ENCODE results near the gene PSG3. TPM values are rescaled to one million over a fixed set of nuclear protein-coding genes. Genes with fewer than 3 reads are reported as not detected.
A peak's percentile ranks its signal among the peaks of the same experiment; 100 is the strongest.
"Not testable (repeated sequence)": the region's sequence is repeated elsewhere in the genome, so short reads cannot be mapped to it uniquely, and the experiment has no call there.

Gene PSG3
- not detected in 2 replicates for total RNA-seq (2014; rRNA removed; shearing (Covaris generic); ENCODE audit: low replicate concordance)

DNA sequence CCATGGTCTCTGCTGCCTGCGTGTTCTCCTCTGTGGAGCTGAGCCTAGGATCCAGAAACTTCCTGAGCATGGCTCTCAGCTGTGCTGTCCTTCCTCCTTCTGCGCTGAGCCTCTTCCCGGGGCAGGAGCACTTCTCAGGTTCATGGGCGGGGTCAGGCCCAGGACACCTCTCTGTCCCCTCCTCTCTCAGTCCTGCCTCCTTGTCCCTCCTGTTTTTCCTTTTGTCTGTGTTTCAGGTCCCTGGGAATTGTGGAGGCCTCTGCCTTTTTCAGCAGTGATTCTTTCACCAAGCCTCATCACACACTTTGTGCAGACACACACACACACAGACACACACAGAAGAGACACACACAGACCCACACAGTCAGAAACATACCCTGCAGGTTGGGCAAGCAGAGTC lies at the start of gene PSG3:
Gene PSG3 (minus strand): TSS at position 101 of the 400 bp plus-strand sequence. CDS start 97 bp downstream, at position 4.
- not testable (repeated sequence) for H3K4me2 ChIP-seq (ENCODE audit: low read depth, low read length, poor library complexity, severe bottlenecking); H3K9ac ChIP-seq (ENCODE audit: low read length); H2AFZ ChIP-seq (ENCODE audit: low read length); DNase-seq; H3K4me1 ChIP-seq (ENCODE audit: low read length); H3K9me2 ChIP-seq (replicated peaks; ENCODE audit: insufficient read depth, low read length); H4K20me1 ChIP-seq (ENCODE audit: insufficient read depth, low read depth, low read length); H3K9me3 ChIP-seq (ENCODE audit: low read length); H3K4me3 ChIP-seq (ENCODE audit: low read length); H3K79me2 ChIP-seq (ENCODE audit: low read length); H3K36me3 ChIP-seq (ENCODE audit: insufficient read depth, low read length); H3K27me3 ChIP-seq (ENCODE audit: low read length); H3K27ac ChIP-seq (ENCODE audit: low read length)

DNA sequence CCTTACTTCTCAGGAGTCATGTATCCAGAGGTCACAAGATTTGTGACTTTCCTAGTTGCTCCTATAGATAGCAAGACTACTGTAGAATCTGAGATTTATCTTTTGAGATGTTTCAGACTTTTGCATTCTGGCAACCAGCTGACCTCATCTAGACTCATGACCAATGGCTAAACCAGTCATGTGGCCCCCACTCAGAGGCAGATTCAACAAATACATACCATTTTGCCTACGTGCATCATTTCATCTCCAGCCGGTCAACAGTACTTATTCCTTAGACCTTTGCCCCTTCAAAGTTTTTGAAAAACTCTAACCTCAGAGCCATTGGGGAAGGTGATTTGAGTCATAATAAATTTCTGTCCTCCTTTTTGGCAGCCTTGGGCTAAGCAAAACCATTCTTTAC lies 48.5 kb upstream of the PSG3 start:
- not testable (repeated sequence) for H3K79me2 ChIP-seq (ENCODE audit: low read length); H3K9me3 ChIP-seq (ENCODE audit: low read length); H3K36me3 ChIP-seq (ENCODE audit: insufficient read depth, low read length); DNase-seq; H4K20me1 ChIP-seq (ENCODE audit: insufficient read depth, low read depth, low read length); H3K9ac ChIP-seq (ENCODE audit: low read length); H2AFZ ChIP-seq (ENCODE audit: low read length); H3K4me2 ChIP-seq (ENCODE audit: low read depth, low read length, poor library complexity, severe bottlenecking); H3K4me1 ChIP-seq (ENCODE audit: low read length); H3K27ac ChIP-seq (ENCODE audit: low read length); H3K27me3 ChIP-seq (ENCODE audit: low read length); H3K4me3 ChIP-seq (ENCODE audit: low read length); H3K9me2 ChIP-seq (replicated peaks; ENCODE audit: insufficient read depth, low read length)

DNA sequence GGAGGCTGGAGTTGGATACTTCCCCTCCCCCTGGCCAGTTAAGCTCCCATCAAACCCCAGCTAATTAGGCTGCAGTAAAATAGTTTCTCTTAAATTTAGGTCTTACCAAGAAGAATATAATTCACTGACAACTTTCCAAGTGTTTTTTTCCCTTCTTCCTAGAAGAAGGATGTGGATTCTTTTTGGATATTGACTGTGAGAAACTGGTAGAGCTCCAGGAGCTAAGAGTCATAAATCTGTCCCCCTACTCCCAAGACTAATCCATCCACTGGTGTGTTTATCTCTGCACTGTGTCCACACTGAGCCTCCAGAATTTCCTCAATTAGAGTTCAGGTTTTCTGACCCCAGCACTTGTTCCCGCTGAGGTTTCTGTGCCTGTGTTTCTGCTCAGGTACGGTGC lies 47.5 kb upstream of the PSG3 start:
- H3K9ac ChIP-seq (ENCODE audit: low read length); H3K79me2 ChIP-seq (ENCODE audit: low read length); H3K4me1 ChIP-seq (ENCODE audit: low read length); H3K9me3 ChIP-seq (ENCODE audit: low read length); H4K20me1 ChIP-seq (ENCODE audit: insufficient read depth, low read depth, low read length); H3K27me3 ChIP-seq (ENCODE audit: low read length); H3K36me3 ChIP-seq (ENCODE audit: insufficient read depth, low read length); H3K9me2 ChIP-seq (replicated peaks; ENCODE audit: insufficient read depth, low read length); DNase-seq; H3K4me2 ChIP-seq (ENCODE audit: low read depth, low read length, poor library complexity, severe bottlenecking); H2AFZ ChIP-seq (ENCODE audit: low read length); H3K4me3 ChIP-seq (ENCODE audit: low read length); H3K27ac ChIP-seq (ENCODE audit: low read length): not testable (repeated sequence)

GRCh38 chr19:42776750-42777612 lies 36.7 kb upstream of the PSG3 start:
- H3K27ac ChIP-seq (ENCODE audit: low read length); H3K79me2 ChIP-seq (ENCODE audit: low read length); H3K27me3 ChIP-seq (ENCODE audit: low read length); H3K9ac ChIP-seq (ENCODE audit: low read length); H3K4me3 ChIP-seq (ENCODE audit: low read length); H3K36me3 ChIP-seq (ENCODE audit: insufficient read depth, low read length); H3K4me1 ChIP-seq (ENCODE audit: low read length); H3K4me2 ChIP-seq (ENCODE audit: low read depth, low read length, poor library complexity, severe bottlenecking); H2AFZ ChIP-seq (ENCODE audit: low read length); H3K9me3 ChIP-seq (ENCODE audit: low read length); H3K9me2 ChIP-seq (replicated peaks; ENCODE audit: insufficient read depth, low read length); H4K20me1 ChIP-seq (ENCODE audit: insufficient read depth, low read depth, low read length): not testable (repeated sequence)
- DNase-seq = peak; percentile 74

DNA sequence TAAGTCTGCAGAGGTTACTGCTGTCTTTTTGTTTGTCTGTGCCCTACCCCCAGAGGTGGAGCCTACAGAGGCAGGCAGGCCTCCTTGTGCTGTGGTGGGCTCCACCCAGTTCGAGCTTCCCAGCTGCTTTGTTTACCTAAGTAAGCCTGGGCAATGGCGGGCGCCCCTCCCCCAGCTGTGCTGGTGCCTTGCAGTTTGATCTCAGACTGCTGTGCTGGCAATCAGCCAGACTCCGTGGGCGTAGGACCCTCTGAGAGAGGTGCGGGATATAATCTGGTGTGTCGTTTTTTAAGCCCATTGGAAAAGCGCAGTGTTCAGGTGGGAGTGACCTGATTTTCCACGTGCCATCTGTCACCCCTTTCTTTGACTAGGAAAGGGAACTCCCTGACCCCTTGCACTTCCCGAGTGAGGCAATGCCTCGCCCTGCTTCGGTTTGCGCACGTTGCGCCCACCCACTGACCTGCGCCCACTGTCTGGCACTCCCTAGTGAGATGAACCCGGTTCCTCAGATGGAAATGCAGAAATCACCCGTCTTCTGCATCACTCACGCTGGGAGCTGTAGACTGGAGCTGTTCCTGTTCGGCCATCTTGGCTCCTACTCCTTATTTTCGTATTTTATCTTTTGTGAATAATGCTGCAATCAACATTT lies 34.4 kb upstream of the PSG3 start:
- H3K9ac ChIP-seq (ENCODE audit: low read length); H2AFZ ChIP-seq (ENCODE audit: low read length); H3K79me2 ChIP-seq (ENCODE audit: low read length); H3K9me2 ChIP-seq (replicated peaks; ENCODE audit: insufficient read depth, low read length); H3K9me3 ChIP-seq (ENCODE audit: low read length); H3K4me2 ChIP-seq (ENCODE audit: low read depth, low read length, poor library complexity, severe bottlenecking); H4K20me1 ChIP-seq (ENCODE audit: insufficient read depth, low read depth, low read length); H3K27me3 ChIP-seq (ENCODE audit: low read length); DNase-seq; H3K4me1 ChIP-seq (ENCODE audit: low read length); H3K27ac ChIP-seq (ENCODE audit: low read length); H3K36me3 ChIP-seq (ENCODE audit: insufficient read depth, low read length); H3K4me3 ChIP-seq (ENCODE audit: low read length): not testable (repeated sequence)

DNA sequence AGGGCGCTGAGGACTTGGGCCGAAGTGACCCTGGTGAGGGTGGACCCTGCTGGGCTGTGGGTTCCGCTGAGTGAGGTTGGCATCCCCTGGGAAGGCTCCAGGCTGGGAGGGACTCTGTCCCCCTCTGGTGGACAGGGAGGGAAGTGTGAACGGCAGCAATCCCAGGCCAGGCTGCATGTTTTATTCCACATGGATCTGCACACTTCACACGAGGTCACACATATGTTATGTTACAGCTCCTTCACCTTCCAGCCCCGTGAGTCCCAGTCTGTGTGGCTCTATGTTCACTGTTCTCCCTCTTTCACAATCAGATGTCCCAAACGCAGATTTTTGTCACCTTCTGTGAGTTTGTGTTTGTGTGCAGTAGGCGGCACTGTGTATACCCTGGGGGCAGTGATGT lies 27.0 kb upstream of the PSG3 start:
- H3K36me3 ChIP-seq (ENCODE audit: insufficient read depth, low read length); H4K20me1 ChIP-seq (ENCODE audit: insufficient read depth, low read depth, low read length); H2AFZ ChIP-seq (ENCODE audit: low read length); DNase-seq; H3K9ac ChIP-seq (ENCODE audit: low read length); H3K27ac ChIP-seq (ENCODE audit: low read length); H3K4me3 ChIP-seq (ENCODE audit: low read length); H3K27me3 ChIP-seq (ENCODE audit: low read length); H3K9me3 ChIP-seq (ENCODE audit: low read length); H3K79me2 ChIP-seq (ENCODE audit: low read length); H3K9me2 ChIP-seq (replicated peaks; ENCODE audit: insufficient read depth, low read length); H3K4me1 ChIP-seq (ENCODE audit: low read length); H3K4me2 ChIP-seq (ENCODE audit: low read depth, low read length, poor library complexity, severe bottlenecking): not testable (repeated sequence)

DNA sequence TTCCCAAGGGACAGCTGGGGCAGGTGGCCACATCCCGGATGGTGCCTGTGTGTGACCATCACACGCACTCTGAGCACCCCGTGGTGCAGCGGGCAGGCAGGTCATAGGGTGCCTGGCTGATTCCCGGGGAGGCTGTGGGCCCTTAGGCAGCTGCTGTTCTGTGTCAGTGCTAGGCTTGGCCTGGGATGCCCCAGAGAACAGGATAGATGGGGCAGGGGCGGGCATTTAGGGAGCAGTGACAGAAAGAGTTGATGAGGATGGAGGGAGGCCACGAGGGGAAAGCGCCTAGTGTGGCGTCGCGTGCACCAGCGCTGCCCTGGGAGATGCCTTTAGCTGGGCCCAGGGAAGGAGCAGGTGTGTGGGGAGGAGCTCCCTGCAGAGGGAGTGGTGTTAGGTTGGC lies 26.6 kb upstream of the PSG3 start:
- not testable (repeated sequence) for H3K27ac ChIP-seq (ENCODE audit: low read length); H3K27me3 ChIP-seq (ENCODE audit: low read length); H3K9me2 ChIP-seq (replicated peaks; ENCODE audit: insufficient read depth, low read length); H3K9me3 ChIP-seq (ENCODE audit: low read length); H3K36me3 ChIP-seq (ENCODE audit: insufficient read depth, low read length); DNase-seq; H3K4me2 ChIP-seq (ENCODE audit: low read depth, low read length, poor library complexity, severe bottlenecking); H2AFZ ChIP-seq (ENCODE audit: low read length); H3K9ac ChIP-seq (ENCODE audit: low read length); H3K79me2 ChIP-seq (ENCODE audit: low read length); H3K4me1 ChIP-seq (ENCODE audit: low read length); H4K20me1 ChIP-seq (ENCODE audit: insufficient read depth, low read depth, low read length); H3K4me3 ChIP-seq (ENCODE audit: low read length)

- Histone ChIP-seq H4K20me1 (ENCODE audit: insufficient read depth, low read depth, low read length) (no peaks in the 10 kb centered on the region), H3K4me3 (ENCODE audit: low read length) (no peak overlapping the region), H3K9me3 (ENCODE audit: low read length) (no peaks in the 10 kb centered on the region), H3K36me3 (ENCODE audit: insufficient read depth, low read length) (no peaks in the 10 kb centered on the region), H3K4me1 (ENCODE audit: low read length) (no peaks in the 10 kb centered on the region), H3K27me3 (ENCODE audit: low read length) (no peaks in the 10 kb centered on the region), H3K79me2 (ENCODE audit: low read length) (no peaks in the 10 kb centered on the region), H3K4me2 (ENCODE audit: low read depth, low read length, poor library complexity, severe bottlenecking) (no peak overlapping the region), H3K27ac (ENCODE audit: low read length) (no peak overlapping the region), H3K9me2 (replicated peaks; ENCODE audit: insufficient read depth, low read length) (no peaks in the 10 kb centered on the region), H3K9ac (ENCODE audit: low read length) (no peak overlapping the region), H2AFZ (ENCODE audit: low read length) (no peak overlapping the region)
- no peak for DNase-seq
These were observed 24.6 kb upstream of the PSG3 start for GRCh38 chr19:42764836-42765235.

Measured in Karpas-422 (cell line).